ENCODE data around the gene VPS4A.
A peak's percentile ranks its signal among the peaks of the same experiment; 100 is the strongest.

VPS4A gene

GRCh38 chr16:69322343-69322742 is 11.2 kb downstream of the VPS4A start:
- Histone ChIP-seq H3K4me2 (ENCODE audit: low read length) (no peak overlapping the region), H3K36me3 (ENCODE audit: control insufficient read depth, insufficient read depth, low read length) (no peaks in the 10 kb centered on the region), H3K79me2 (peaks cover 23% of the 10 kb centered on the region), H2AFZ (no peak overlapping the region), H3K27me3 (ENCODE audit: control insufficient read depth, insufficient read depth, low read length) (no peaks in the 10 kb centered on the region), H3K4me1 (peaks cover 15% of the 10 kb centered on the region), H3K9me3 (ENCODE audit: control insufficient read depth, low read length) (no peaks in the 10 kb centered on the region), H3K4me3 (ENCODE audit: low read depth, low read length) (no peak overlapping the region), H3K9ac (no peak overlapping the region), H3K27ac (no peak overlapping the region)
- no peak for TF ChIP-seq CTCF (IDR thresholded peaks at IDR 0.05)

- Histone ChIP-seq H3K4me1 (peaks cover 18% of the 10 kb centered on the region), H3K4me3 (ENCODE audit: low read depth, low read length) (no peak overlapping the region), H3K79me2 (peaks cover 25% of the 10 kb centered on the region), H3K9me3 (ENCODE audit: control insufficient read depth, low read length) (no peaks in the 10 kb centered on the region), H3K4me2 (ENCODE audit: low read length) (no peak overlapping the region), H3K36me3 (ENCODE audit: control insufficient read depth, insufficient read depth, low read length) (no peaks in the 10 kb centered on the region), H2AFZ (no peak overlapping the region), H3K27me3 (ENCODE audit: control insufficient read depth, insufficient read depth, low read length) (no peaks in the 10 kb centered on the region), H3K27ac (no peak overlapping the region), H3K9ac (no peak overlapping the region)
- no peak for TF ChIP-seq CTCF (IDR thresholded peaks at IDR 0.05)
Observed at GRCh38 chr16:69323415-69323814, 12.3 kb downstream of the VPS4A start.

GRCh38 chr16:69324013-69324531 is 12.9 kb downstream of the VPS4A start:
- peaks cover 23% of the 10 kb centered on the region for H3K4me1 ChIP-seq
- no peak overlapping the region for H3K4me3 ChIP-seq (ENCODE audit: low read depth, low read length)
- peak overlapping the region; percentile 24 for H3K4me2 ChIP-seq (ENCODE audit: low read length)
- H3K9me3 ChIP-seq (ENCODE audit: control insufficient read depth, low read length) = no peaks in the 10 kb centered on the region
- H3K27ac ChIP-seq = no peak overlapping the region
- H3K36me3 ChIP-seq (ENCODE audit: control insufficient read depth, insufficient read depth, low read length) = no peaks in the 10 kb centered on the region
- peaks cover 24% of the 10 kb centered on the region for H3K79me2 ChIP-seq
- H3K27me3 ChIP-seq (ENCODE audit: control insufficient read depth, insufficient read depth, low read length) = no peaks in the 10 kb centered on the region
- H3K9ac ChIP-seq = no peak overlapping the region
- H2AFZ ChIP-seq = no peak overlapping the region
- TF ChIP-seq CTCF (IDR thresholded peaks at IDR 0.05) = no peak

GRCh38 chr16:69324585-69325253 is 13.6 kb downstream of the VPS4A start:
- peak overlapping the region; percentile 16 for H3K4me2 ChIP-seq (ENCODE audit: low read length)
- H3K27me3 ChIP-seq (ENCODE audit: control insufficient read depth, insufficient read depth, low read length) = no peaks in the 10 kb centered on the region
- no peak for TF ChIP-seq CTCF (IDR thresholded peaks at IDR 0.05)
- H2AFZ ChIP-seq = no peak overlapping the region
- H3K27ac ChIP-seq = peak overlapping the region; percentile 21
- peaks cover 27% of the 10 kb centered on the region for H3K4me1 ChIP-seq
- H3K9ac ChIP-seq = no peak overlapping the region
- no peaks in the 10 kb centered on the region for H3K36me3 ChIP-seq (ENCODE audit: control insufficient read depth, insufficient read depth, low read length)
- peaks cover 29% of the 10 kb centered on the region for H3K79me2 ChIP-seq
- no peak overlapping the region for H3K4me3 ChIP-seq (ENCODE audit: low read depth, low read length)
- no peaks in the 10 kb centered on the region for H3K9me3 ChIP-seq (ENCODE audit: control insufficient read depth, low read length)

- Histone ChIP-seq H3K9ac (no peak overlapping the region), H3K27ac (peak overlapping the region; percentile 81), H2AFZ (no peak overlapping the region), H3K27me3 (ENCODE audit: control insufficient read depth, insufficient read depth, low read length) (no peaks in the 10 kb centered on the region), H3K36me3 (ENCODE audit: control insufficient read depth, insufficient read depth, low read length) (no peaks in the 10 kb centered on the region), H3K4me3 (ENCODE audit: low read depth, low read length) (peak overlapping the region; percentile 52), H3K79me2 (peaks cover 21% of the 10 kb centered on the region), H3K9me3 (ENCODE audit: control insufficient read depth, low read length) (no peaks in the 10 kb centered on the region), H3K4me2 (ENCODE audit: low read length) (peak overlapping the region; percentile 84), H3K4me1 (peaks cover 27% of the 10 kb centered on the region)
- no peak for TF ChIP-seq CTCF (IDR thresholded peaks at IDR 0.05)
Observed at GRCh38 chr16:69325784-69326171, 14.6 kb downstream of the VPS4A start.
